ENCODE data around the gene EFHD2. TPM values are rescaled to one million over a fixed set of nuclear protein-coding genes. Genes with fewer than 3 reads are reported as not detected.
A peak's percentile ranks its signal among the peaks of the same experiment; 100 is the strongest.

EFHD2 gene
- total RNA-seq, 1 experiment from 2014 or later: 90.8 TPM

- CTCF ChIA-PET: no interaction called here
Observed at GRCh38 chr1:15407580-15407979, 2.1 kb upstream of the EFHD2 start.

GRCh38 chr1:15408890-15409387 lies 749 bp upstream of the EFHD2 start:
- no peaks in the 10 kb centered on the region for H3K27me3 ChIP-seq (ENCODE audit: control insufficient read depth, insufficient read depth, low read length)
- DNase-seq (ENCODE audit: low read depth, low spot score): no peak
- no peak for ATAC-seq
- H3K9me3 ChIP-seq (ENCODE audit: control insufficient read depth, insufficient read depth, low read depth, low read length): no peaks in the 10 kb centered on the region
- no peaks in the 10 kb centered on the region; the same call in 1 of the 2 replicates for H3K36me3 ChIP-seq (ENCODE audit: control insufficient read depth, insufficient read depth, low read length)
- in situ Hi-C loops (cut with HindIII; ENCODE audit: low pct_unique_long_range_greater_than_20kb, low sequenced_read_pairs): no loop called here
- no peak for TF ChIP-seq POLR2AphosphoS5 (IDR thresholded peaks at IDR 0.05; ENCODE audit: low read depth, low read length)
- TF ChIP-seq TCF7L2 (IDR thresholded peaks at IDR 0.05; ENCODE audit: low read depth, low read length): no peak
- TF ChIP-seq REST (IDR thresholded peaks at IDR 0.05; ENCODE audit: insufficient read depth in 1 of 2, low read depth in 2 of 2, low read length in 1 of 2): no peak
- no peak for TF ChIP-seq CTCF (IDR thresholded peaks at IDR 0.05)
- no peak for TF ChIP-seq SIN3A (IDR thresholded peaks at IDR 0.05; ENCODE audit: borderline replicate concordance, insufficient read depth, low read depth, low read length)
- intact Hi-C loops (cut with micrococcal nuclease; ENCODE audit: unreplicated experiment): no loop called here
- peaks cover 35% of the 10 kb centered on the region for H3K4me1 ChIP-seq (ENCODE audit: control insufficient read depth, insufficient read depth, low read length)
- POLR2A ChIA-PET: no interaction called here
- BruUV-seq (replicated peaks): no TSS peak
- peak overlapping the region; percentile 54 to 75 for H3K4me3 ChIP-seq (ENCODE audit: low read depth in 2 of 2, low read length in 2 of 2)
- peak overlapping the region; percentile 61 for H3K27ac ChIP-seq (ENCODE audit: low read length)
- CTCF ChIA-PET: no interaction called here

More at GRCh38 chr1:15407580-15407979, 2.1 kb upstream of the EFHD2 start:
- no peak for DNase-seq (ENCODE audit: low read depth, low spot score)
- TF ChIP-seq SIN3A (IDR thresholded peaks at IDR 0.05; ENCODE audit: borderline replicate concordance, insufficient read depth, low read depth, low read length): no peak
- TF ChIP-seq TCF7L2 (IDR thresholded peaks at IDR 0.05; ENCODE audit: low read depth, low read length): no peak
- no peak for TF ChIP-seq CTCF (IDR thresholded peaks at IDR 0.05)
- no peak for TF ChIP-seq REST (IDR thresholded peaks at IDR 0.05; ENCODE audit: insufficient read depth in 1 of 2, low read depth in 2 of 2, low read length in 1 of 2)
- no peak for TF ChIP-seq POLR2AphosphoS5 (IDR thresholded peaks at IDR 0.05; ENCODE audit: low read depth, low read length)
- no peaks in the 10 kb centered on the region; the same call in 1 of the 2 replicates for H3K36me3 ChIP-seq (ENCODE audit: control insufficient read depth, insufficient read depth, low read length)
- no peaks in the 10 kb centered on the region for H3K27me3 ChIP-seq (ENCODE audit: control insufficient read depth, insufficient read depth, low read length)
- no TSS peak for BruUV-seq (replicated peaks)
- POLR2A ChIA-PET: no interaction called here
- H3K4me3 ChIP-seq (ENCODE audit: low read depth in 2 of 2, low read length in 2 of 2): no peak overlapping the region
- H3K4me1 ChIP-seq (ENCODE audit: control insufficient read depth, insufficient read depth, low read length): peaks cover 23% of the 10 kb centered on the region
- in situ Hi-C loops (cut with HindIII; ENCODE audit: low pct_unique_long_range_greater_than_20kb, low sequenced_read_pairs): no loop called here
- no peak overlapping the region for H3K27ac ChIP-seq (ENCODE audit: low read length)
- H3K9me3 ChIP-seq (ENCODE audit: control insufficient read depth, insufficient read depth, low read depth, low read length): no peaks in the 10 kb centered on the region
- ATAC-seq: no peak
- intact Hi-C loops (cut with micrococcal nuclease; ENCODE audit: unreplicated experiment): no loop called here
